Measurements from ENCODE around the gene MCU.
"Not testable (repeated sequence)": the region's sequence is repeated elsewhere in the genome, so short reads cannot be mapped to it uniquely, and the experiment has no call there.

MCU gene

GRCh38 chr10:72895236-72895850, 203.4 kb downstream of the MCU start:
- no peaks in the 10 kb centered on the region for H3K27me3 Mint-ChIP-seq (ENCODE audit: low read depth)
- no peak for TF ChIP-seq CTCF (IDR thresholded peaks at IDR 0.05; ENCODE audit: unreplicated experiment in 3 of 3)
- H3K4me1 Mint-ChIP-seq, result no peaks in the 10 kb centered on the region
- no peak overlapping the region for H3K4me3 Mint-ChIP-seq
- no peak overlapping the region for H3K27ac Mint-ChIP-seq
- no peaks in the 10 kb centered on the region for H3K9me3 Mint-ChIP-seq
- peaks cover 4% of the 10 kb centered on the region for H3K36me3 Mint-ChIP-seq (ENCODE audit: low read depth)

DNA sequence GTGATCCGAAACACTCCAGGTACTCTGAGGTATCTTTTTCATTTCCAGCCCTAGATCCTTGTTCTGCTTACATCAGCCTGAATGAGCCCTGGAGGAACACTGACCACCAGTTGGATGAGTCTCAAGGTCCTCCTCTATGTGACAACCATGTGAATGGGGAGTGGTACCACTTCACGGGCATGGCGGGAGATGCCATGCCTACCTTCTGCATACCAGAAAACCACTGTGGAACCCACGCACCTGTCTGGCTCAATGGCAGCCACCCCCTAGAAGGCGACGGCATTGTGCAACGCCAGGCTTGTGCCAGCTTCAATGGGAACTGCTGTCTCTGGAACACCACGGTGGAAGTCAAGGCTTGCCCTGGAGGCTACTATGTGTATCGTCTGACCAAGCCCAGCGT, 206.7 kb downstream of the MCU start:
- Mint-ChIP-seq H3K36me3 (ENCODE audit: low read depth) (no peaks in the 10 kb centered on the region), H3K27me3 (ENCODE audit: low read depth) (no peaks in the 10 kb centered on the region), H3K4me3 (no peak overlapping the region), H3K9me3 (no peaks in the 10 kb centered on the region), H3K4me1 (no peaks in the 10 kb centered on the region), H3K27ac (no peak overlapping the region)
- no peak for TF ChIP-seq CTCF (IDR thresholded peaks at IDR 0.05; ENCODE audit: unreplicated experiment in 3 of 3)

GRCh38 chr10:72899545-72899944, 207.6 kb downstream of the MCU start:
- Mint-ChIP-seq H3K4me3 (no peak overlapping the region), H3K9me3 (no peaks in the 10 kb centered on the region), H3K36me3 (ENCODE audit: low read depth) (no peaks in the 10 kb centered on the region), H3K27me3 (ENCODE audit: low read depth) (no peaks in the 10 kb centered on the region), H3K4me1 (no peaks in the 10 kb centered on the region), H3K27ac (no peak overlapping the region)
- TF ChIP-seq CTCF (IDR thresholded peaks at IDR 0.05; ENCODE audit: unreplicated experiment in 3 of 3), result no peak

DNA sequence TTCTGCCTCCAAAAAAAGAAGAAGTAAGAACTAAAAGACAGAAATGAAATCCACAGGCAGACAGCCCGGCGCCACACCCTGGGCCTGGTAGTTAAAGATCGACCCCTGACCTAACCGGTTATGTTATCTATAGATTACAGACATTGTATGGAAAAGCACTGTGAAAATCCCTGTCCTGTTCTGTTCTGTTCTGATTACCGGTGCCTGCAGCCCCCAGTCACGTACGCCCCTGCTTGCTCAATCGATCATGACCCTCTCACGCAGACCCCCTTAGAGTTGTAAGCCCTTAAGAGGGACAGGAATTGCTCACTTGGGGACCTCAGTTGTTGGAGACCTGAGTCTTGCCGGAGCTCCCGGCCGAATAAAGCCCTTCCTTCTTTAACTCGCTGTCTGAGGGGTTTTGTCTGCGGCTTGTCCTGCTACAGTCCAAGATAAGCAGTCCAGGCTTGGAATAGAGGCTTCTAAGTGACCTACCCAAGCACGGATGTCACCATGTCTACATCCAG, 212.1 kb downstream of the MCU start:
- H3K9me3 Mint-ChIP-seq; H3K27ac Mint-ChIP-seq; H3K4me3 Mint-ChIP-seq; H3K27me3 Mint-ChIP-seq (ENCODE audit: low read depth); H3K4me1 Mint-ChIP-seq; H3K36me3 Mint-ChIP-seq (ENCODE audit: low read depth): not testable (repeated sequence)

DNA sequence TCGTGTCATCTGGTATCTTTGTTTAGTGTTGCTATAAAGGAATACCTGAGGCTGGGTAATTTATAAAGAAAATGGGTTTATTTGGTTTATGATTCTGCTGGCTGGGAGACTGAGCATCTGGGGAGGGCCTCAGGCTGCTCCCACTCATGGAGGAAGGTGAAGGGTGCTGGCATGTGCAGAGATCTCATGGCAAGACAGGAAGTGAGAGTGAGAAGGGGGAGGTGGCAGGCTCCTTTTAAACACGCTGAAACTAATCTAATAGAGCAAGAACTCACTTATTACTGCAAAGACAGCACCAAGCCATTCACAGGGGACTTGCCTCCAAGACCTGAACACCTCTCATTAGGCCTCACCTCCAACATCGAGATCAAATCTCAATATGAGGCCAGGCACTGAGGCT, 212.9 kb downstream of the MCU start:
- no peak overlapping the region for H3K27ac Mint-ChIP-seq
- H3K36me3 Mint-ChIP-seq (ENCODE audit: low read depth), result no peaks in the 10 kb centered on the region
- H3K4me1 Mint-ChIP-seq, result no peaks in the 10 kb centered on the region
- no peak for TF ChIP-seq CTCF (IDR thresholded peaks at IDR 0.05; ENCODE audit: unreplicated experiment in 3 of 3)
- H3K9me3 Mint-ChIP-seq, result no peaks in the 10 kb centered on the region
- H3K27me3 Mint-ChIP-seq (ENCODE audit: low read depth), result peaks cover 3% of the 10 kb centered on the region
- H3K4me3 Mint-ChIP-seq, result no peak overlapping the region

GRCh38 chr10:72906446-72906845, 214.5 kb downstream of the MCU start:
- Mint-ChIP-seq H3K27ac (no peak overlapping the region), H3K4me1 (no peaks in the 10 kb centered on the region), H3K27me3 (ENCODE audit: low read depth) (peaks cover 3% of the 10 kb centered on the region), H3K4me3 (no peak overlapping the region), H3K9me3 (no peaks in the 10 kb centered on the region), H3K36me3 (ENCODE audit: low read depth) (peaks cover 3% of the 10 kb centered on the region)
- TF ChIP-seq CTCF (IDR thresholded peaks at IDR 0.05; ENCODE audit: unreplicated experiment in 3 of 3), result no peak

Data from nephron (organoid).